HG03196 (cell line): ENCODE data around the gene FBXO38.
A peak's percentile ranks its signal among the peaks of the same experiment; 100 is the strongest.

Experiments used
- ATAC-seq: cut with Tn5 transposase; IDR thresholded peaks from one replicate; pipeline ENCODE4 v1.9.1; 2021; ENCODE audit not compliant: unreplicated experiment

FBXO38 gene

DNA sequence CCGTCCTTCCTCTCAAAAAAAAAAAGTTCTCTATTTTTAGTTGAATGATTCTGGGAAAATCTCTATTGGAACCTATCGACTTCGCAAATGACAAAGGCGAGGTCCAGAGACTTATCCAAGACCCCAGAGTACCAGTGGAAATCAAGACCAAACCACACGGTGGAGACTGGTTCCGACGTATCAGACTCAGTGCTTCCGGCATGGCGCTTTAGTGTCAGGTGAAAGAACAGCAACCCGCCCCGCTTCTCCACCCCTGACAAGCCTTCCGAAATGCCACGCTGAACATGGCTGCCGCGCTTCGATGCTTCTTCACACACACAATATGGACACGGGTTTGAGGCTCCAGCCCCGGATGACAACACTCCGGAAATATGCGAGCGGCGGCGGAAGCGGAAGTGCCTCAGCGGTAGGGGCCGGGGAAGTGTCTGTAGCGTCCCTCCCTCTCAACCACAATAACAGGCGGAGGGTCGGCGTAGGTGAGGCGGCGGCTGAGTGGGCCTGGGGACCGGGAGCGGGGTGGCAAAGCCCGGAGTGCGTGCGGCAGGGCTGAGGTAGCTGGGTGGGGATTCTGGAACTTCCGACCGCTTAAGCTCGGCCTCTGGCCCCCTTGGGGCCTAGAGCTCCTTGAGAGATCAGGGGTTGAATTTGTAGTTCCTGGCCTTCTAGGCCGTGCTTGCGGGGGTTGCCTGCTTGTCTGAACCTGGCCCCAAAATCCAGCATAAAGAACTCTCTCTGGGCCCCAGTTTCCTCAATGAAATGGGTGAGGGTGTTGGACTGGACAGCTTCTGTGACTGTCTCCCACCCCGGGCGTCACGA is at the start of gene FBXO38:
FBXO38 (plus strand) TSS at position 395 of the 816 bp plus-strand sequence. CDS start 10,819 bp downstream, outside the sequence.
- ATAC-seq: peak; percentile 100

DNA sequence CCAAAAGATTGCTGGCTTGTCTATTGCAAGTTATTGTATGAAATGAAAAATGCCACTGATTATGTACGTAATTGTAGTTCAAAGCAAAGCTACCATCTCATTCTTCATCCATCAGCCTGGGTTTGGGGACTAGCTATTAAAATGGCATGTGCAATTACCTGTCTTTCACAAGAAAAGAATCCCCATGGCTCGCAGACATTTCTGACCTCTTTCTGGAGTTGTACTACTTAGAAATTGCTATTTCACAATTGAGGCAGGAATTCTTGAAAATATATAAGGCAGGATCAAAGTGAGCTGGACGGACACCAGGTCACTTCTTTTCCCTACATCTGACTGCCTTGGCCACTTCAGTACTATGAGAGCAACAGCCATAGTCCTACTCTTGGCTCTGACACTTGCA is 48.5 kb upstream of the FBXO38 start, which contains the start of gene SPINK9:
SPINK9 (plus strand) TSS at position 301 of the 400 bp plus-strand sequence; CDS start at position 356, 55 bp downstream.
- ATAC-seq: no peak

GRCh38 chr5:148336704-148337435 is 46.9 kb upstream of the FBXO38 start:
- ATAC-seq: peak; percentile 64

GRCh38 chr5:148342371-148343045 is 41.2 kb upstream of the FBXO38 start:
- no peak for ATAC-seq

DNA sequence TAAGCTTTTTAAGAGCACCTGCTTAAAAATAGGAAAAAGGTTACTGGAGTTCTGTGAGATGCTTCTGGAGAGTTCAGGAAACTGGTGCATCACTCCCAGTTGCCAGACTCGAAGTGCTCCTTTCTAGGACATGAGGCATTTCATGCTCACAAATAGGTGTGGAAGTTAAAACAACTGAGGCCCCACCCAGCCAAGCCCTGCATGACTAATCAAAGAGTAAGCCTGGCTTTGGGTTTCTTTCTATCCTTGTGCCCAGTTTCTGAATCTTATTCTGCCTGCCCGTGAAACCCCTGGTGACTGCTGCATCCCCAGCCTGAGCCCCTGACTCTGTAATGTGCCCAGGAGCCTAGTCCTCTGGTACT is 40.7 kb upstream of the FBXO38 start:
- no peak for ATAC-seq

DNA sequence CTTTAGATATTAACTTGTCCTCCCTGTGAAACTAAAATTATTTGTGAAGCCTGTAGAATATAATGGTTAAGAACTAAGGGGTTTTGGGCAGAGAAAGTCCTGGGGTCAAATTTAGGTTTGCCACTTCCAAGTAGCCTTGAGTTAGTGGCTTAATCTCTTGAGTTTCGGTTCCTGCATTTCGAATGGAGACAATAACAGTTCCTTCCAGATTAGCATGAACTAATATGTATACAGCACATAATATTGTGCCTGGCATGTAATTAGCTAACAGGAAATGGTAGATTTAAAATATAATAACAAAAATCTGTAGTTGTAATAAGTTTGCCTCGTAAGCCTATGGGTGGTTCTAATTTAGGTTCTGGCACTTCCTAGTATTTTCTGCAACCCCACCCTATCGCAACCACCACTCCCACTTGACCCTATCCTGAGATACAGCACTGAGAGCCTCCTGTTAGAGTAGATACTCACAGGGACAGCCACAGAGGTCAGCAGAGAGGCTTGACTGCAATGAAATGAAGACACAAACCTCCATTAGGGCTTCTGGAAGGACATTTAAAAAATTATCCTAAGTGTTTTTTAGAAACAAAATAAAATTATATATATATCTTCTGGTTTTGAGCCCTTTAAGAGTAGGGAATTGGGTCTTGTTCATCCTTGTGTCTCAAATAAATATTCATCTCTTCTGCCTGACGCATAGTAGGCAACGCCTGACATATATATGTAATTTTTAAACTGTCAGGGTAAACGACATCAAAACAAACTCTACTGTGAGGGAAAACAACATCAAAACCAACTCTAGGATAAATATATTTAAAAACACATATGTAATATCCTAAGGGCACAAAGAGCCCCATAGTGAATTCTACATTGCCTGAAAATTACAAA is 39.9 kb upstream of the FBXO38 start:
- ATAC-seq: no peak

GRCh38 chr5:148347706-148348105 is 36.1 kb upstream of the FBXO38 start:
- no peak for ATAC-seq

- ATAC-seq: no peak
Observed at GRCh38 chr5:148352696-148353095, 31.1 kb upstream of the FBXO38 start.

- no peak for ATAC-seq
Observed at GRCh38 chr5:148353634-148354033, 30.1 kb upstream of the FBXO38 start.

- no peak for ATAC-seq
Observed at GRCh38 chr5:148364343-148364742, 19.4 kb upstream of the FBXO38 start.

DNA sequence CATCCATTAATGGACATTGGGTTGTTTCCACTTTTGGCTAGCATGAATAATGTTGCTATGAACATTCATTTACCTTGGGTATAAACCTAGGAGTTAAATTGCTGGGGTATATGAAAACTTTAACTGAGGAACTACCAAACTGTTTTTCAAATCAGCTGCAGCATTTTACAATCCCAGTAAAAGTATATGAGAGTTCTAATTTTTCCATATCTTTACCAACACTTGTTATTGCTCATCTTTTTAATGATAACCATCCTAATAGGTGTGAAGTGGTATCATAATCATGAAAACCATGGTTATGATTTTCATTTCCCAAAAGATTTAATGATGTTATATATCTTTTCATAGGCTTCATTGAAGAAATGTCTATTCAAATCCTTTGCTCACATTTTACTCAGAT is 15.5 kb upstream of the FBXO38 start:
- no peak for ATAC-seq

GRCh38 chr5:148372166-148372725 is 11.5 kb upstream of the FBXO38 start:
- ATAC-seq: no peak

GRCh38 chr5:148372893-148373292 is 10.9 kb upstream of the FBXO38 start:
- no peak for ATAC-seq

- ATAC-seq: peak; percentile 78
Observed at GRCh38 chr5:148374690-148375360, 8.9 kb upstream of the FBXO38 start.

DNA sequence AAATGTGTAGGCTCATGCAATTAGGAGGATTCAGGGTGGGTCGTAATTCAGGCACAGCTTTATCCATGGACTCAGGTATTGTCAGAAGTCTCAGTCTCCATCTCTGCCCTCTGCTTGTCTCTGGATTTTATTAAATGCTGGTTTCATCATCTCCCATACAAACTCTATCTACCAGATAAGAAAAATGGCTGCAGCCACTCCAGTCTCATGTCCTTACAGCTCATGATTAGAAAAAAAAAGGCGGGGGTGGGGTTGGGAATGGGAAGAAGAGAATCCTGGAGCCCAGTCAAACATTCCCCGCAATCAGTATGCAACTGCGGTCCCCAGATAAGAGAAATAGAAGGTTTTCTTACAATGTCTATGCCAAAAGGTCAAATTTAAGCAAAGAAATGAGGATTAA is 7.6 kb upstream of the FBXO38 start:
- ATAC-seq: no peak

GRCh38 chr5:148378670-148379069 is 5.1 kb upstream of the FBXO38 start:
- ATAC-seq: no peak

GRCh38 chr5:148379340-148379739 is 4.4 kb upstream of the FBXO38 start:
- ATAC-seq: no peak

GRCh38 chr5:148381906-148382305 is 1.9 kb upstream of the FBXO38 start:
- ATAC-seq: no peak

- no peak for ATAC-seq
Observed at GRCh38 chr5:148382961-148383360, 797 bp upstream of the FBXO38 start.

DNA sequence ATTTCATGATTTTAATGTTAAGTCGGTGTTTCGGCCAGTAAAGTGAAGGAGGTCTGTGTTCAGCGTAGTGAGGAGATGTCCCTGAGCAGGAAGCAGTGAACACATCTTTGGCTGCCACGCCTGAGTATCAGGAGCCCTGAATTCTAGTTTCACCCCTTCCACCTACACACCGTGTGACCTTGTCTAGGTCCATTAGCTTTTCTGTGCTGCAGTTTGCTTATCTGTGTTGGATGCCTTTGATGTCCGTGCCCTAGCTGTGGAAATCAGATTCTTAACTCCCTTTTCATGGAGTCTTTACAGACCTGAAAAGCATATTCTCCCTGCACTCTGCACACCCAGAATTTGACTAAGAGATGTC is 601 bp downstream of the FBXO38 start:
- no peak for ATAC-seq
